Measurements from ENCODE around the gene MS4A2.
"Not testable (repeated sequence)": the region's sequence is repeated elsewhere in the genome, so short reads cannot be mapped to it uniquely, and the experiment has no call there.

Gene MS4A2

DNA sequence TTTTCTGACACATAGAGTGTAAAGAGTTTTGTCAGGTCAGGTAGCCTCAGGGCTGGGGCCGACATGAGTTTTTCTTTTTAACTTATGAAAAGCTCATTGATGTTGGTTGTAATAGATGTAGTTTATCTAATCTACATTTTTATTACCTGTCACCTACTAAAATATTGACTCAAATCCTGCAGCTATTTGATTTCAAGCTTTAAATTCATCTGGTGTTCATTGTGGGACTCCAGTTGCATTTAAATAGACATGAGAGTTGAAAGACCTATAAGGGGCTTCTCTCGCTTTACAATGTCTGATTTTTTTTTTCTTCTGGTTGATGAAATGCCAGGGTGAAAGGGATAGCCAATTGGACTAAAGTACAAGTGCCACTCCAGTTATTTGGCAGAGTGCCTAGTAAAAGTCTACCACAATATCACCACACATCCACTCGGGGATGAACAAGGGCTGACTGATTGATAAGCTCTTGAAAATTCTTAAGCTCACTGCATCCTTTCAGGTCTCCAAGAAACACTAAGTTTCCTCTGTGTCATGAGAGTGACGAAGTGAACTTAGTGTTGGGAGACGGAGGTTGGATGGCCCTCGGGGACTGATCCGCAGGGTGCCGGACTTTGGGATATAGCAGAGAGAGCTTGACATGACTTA is 16.1 kb downstream of the MS4A2 start:
- not testable (repeated sequence) for H3K27me3 ChIP-seq (ENCODE audit: control insufficient read depth in 1 of 2, insufficient read depth in 2 of 2, low read length in 2 of 2); H3K9ac ChIP-seq (ENCODE audit: low read length); H3K4me1 ChIP-seq (ENCODE audit: insufficient read depth, low read length); H3K36me3 ChIP-seq (ENCODE audit: insufficient read depth, low read length); H3K4me3 ChIP-seq (ENCODE audit: low read depth in 1 of 2, low read length in 2 of 2); H3K27ac ChIP-seq (ENCODE audit: low read depth, low read length); H3K9me3 ChIP-seq (ENCODE audit: low read length)

DNA sequence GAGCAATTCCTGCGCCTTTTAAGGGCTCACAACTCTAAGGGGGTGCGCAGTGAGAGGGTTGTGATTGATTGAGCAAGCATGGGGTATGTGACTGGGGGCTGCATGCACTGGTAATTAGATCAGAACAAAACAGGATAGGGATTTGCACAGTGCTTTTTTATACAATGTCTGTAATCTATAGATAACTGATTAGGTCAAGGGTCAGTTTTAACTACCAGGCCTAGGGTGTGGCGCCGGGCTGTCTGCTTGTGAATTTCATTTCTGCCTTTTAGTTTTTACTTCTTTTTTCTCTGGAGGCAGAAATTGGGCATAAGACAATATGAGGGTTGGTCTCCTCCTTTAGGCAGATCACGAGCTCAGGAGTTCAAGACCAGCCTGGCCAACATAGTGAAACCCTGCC is 20.2 kb downstream of the MS4A2 start:
- not testable (repeated sequence) for H3K27me3 ChIP-seq (ENCODE audit: control insufficient read depth in 1 of 2, insufficient read depth in 2 of 2, low read length in 2 of 2); H3K36me3 ChIP-seq (ENCODE audit: insufficient read depth, low read length); H3K27ac ChIP-seq (ENCODE audit: low read depth, low read length); H3K9ac ChIP-seq (ENCODE audit: low read length); H3K4me1 ChIP-seq (ENCODE audit: insufficient read depth, low read length); H3K4me3 ChIP-seq (ENCODE audit: low read depth in 1 of 2, low read length in 2 of 2); H3K9me3 ChIP-seq (ENCODE audit: low read length)

DNA sequence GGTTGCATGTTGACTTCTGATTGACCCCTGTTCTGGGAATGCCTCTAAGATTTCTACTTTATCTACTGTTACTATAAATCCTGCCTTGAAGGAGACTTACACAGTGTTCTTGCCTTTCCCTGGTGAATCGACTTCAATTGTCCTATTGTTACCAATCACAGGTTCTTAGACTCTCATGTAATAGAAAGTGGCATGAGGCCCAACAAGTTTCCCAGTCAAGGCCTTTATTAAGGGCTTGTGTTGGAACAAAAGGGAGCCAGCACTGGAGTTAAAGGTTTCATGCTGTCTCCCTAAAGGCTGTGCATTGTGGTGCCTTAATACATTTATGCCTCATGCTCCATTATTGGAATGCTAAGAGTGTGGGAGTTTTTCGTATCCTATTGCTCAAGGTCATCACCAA is 23.3 kb downstream of the MS4A2 start:
- no peaks in the 10 kb centered on the region for H3K27me3 ChIP-seq (ENCODE audit: control insufficient read depth in 1 of 2, insufficient read depth in 2 of 2, low read length in 2 of 2)
- no peaks in the 10 kb centered on the region for H3K9me3 ChIP-seq (ENCODE audit: low read length)
- H3K4me1 ChIP-seq (ENCODE audit: insufficient read depth, low read length): no peaks in the 10 kb centered on the region
- no peak overlapping the region for H3K27ac ChIP-seq (ENCODE audit: low read depth, low read length)
- H3K36me3 ChIP-seq (ENCODE audit: insufficient read depth, low read length): no peaks in the 10 kb centered on the region
- H3K9ac ChIP-seq (ENCODE audit: low read length): no peak overlapping the region
- H3K4me3 ChIP-seq (ENCODE audit: low read depth in 1 of 2, low read length in 2 of 2): no peak overlapping the region

DNA sequence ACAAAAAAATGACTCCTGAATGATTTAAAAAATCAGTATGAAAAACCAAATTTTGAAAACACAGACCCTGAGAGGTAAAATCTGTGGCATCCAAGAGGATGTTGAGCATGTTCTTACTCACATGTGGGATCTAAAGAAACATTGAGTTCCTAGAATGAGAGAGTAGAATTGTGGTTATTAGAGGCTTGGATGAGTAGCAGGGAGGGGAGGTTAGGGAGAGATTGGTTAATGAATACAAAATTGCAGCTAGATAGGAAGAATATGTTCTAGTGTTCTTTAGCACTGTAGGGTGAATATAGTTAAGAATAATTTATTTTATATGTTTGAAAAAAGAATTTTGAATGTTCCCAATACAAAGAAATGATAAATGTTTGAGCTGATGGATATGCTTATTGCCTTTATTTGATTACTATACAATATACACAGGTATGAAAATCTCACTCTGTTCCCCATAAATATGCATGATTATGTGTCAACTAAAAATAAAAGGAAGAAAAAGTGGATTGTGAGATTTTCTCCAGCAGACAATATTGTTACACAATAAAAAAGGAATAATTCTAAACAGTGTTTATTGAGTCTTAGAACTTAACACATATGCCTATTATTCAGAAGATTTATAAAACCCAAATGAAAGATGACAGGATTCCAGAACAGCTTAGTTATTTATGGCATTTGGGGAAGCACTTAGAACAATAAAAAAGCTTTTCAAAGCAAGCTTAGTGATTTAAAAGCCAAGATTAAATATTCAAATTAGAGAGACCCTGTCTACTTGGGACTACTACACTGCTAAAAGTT is 28.7 kb downstream of the MS4A2 start:
- Histone ChIP-seq H3K27me3 (ENCODE audit: control insufficient read depth in 1 of 2, insufficient read depth in 2 of 2, low read length in 2 of 2) (no peaks in the 10 kb centered on the region), H3K9me3 (ENCODE audit: low read length) (no peaks in the 10 kb centered on the region), H3K4me3 (ENCODE audit: low read depth in 1 of 2, low read length in 2 of 2) (no peak overlapping the region), H3K4me1 (ENCODE audit: insufficient read depth, low read length) (no peaks in the 10 kb centered on the region), H3K9ac (ENCODE audit: low read length) (no peak overlapping the region), H3K27ac (ENCODE audit: low read depth, low read length) (no peak overlapping the region), H3K36me3 (ENCODE audit: insufficient read depth, low read length) (no peaks in the 10 kb centered on the region)

DNA sequence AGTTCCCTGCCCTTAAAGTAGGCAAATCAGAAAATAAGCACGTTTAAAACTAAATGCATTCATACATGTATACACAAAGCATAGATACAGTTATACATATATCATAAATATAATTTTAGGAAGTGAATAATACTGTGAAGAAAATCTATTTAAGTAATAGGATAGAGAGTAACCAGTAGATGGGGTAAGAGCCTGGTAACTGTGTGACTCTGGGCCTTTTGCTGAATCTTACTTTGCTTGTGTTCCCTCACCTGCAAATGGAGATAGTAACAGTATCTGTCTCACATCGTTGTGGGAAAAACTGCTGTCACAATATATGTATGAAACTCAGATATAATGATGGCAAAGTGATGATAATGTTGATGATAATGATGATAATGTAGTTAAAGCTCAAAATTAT is 29.9 kb downstream of the MS4A2 start:
- Histone ChIP-seq H3K9me3 (ENCODE audit: low read length) (no peaks in the 10 kb centered on the region), H3K9ac (ENCODE audit: low read length) (no peak overlapping the region), H3K27me3 (ENCODE audit: control insufficient read depth in 1 of 2, insufficient read depth in 2 of 2, low read length in 2 of 2) (no peaks in the 10 kb centered on the region), H3K36me3 (ENCODE audit: insufficient read depth, low read length) (no peaks in the 10 kb centered on the region), H3K4me3 (ENCODE audit: low read depth in 1 of 2, low read length in 2 of 2) (no peak overlapping the region), H3K27ac (ENCODE audit: low read depth, low read length) (no peak overlapping the region), H3K4me1 (ENCODE audit: insufficient read depth, low read length) (no peaks in the 10 kb centered on the region)

DNA sequence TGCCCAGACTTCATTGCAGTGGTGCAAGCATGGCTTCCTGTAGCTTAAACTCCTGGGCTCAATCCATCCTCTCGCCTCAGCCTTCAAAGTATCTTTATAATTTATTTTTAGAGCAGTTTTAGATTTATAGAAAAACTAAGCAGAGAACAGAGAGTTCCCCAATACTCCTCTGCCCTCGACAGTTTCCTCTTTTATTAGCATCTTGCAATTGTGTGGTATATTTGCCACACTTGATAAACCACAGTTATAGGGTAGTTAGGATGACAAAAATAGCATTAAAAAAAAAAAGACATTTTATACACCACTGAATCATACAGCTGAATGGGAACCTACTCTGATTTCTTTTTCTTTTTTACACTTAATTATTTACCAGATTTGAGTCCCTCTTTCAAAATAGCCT is 31.2 kb downstream of the MS4A2 start:
- H3K4me1 ChIP-seq (ENCODE audit: insufficient read depth, low read length): no peaks in the 10 kb centered on the region
- H3K27ac ChIP-seq (ENCODE audit: low read depth, low read length): no peak overlapping the region
- no peak overlapping the region for H3K9ac ChIP-seq (ENCODE audit: low read length)
- H3K36me3 ChIP-seq (ENCODE audit: insufficient read depth, low read length): no peaks in the 10 kb centered on the region
- H3K4me3 ChIP-seq (ENCODE audit: low read depth in 1 of 2, low read length in 2 of 2): no peak overlapping the region
- no peaks in the 10 kb centered on the region for H3K9me3 ChIP-seq (ENCODE audit: low read length)
- no peaks in the 10 kb centered on the region for H3K27me3 ChIP-seq (ENCODE audit: control insufficient read depth in 1 of 2, insufficient read depth in 2 of 2, low read length in 2 of 2)

DNA sequence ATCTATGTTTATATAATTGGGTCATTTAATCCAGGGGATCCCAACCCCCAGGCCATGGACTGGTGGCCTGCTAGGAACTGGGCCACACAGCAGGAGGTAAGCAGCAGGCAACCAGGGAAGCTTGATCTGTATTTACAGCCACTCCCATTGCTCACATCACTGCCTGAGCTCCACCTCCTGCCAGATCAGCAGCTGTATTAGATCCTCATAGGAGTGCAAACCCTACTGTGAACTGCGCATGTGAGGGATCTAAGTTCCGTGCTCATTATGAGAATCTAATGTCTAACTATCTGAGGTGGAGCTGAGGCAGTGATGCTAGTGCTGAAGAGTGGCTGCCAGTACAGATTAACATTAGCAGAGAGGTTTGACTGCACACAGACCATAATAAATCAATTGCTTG is 32.8 kb downstream of the MS4A2 start:
- no peak overlapping the region for H3K9ac ChIP-seq (ENCODE audit: low read length)
- H3K36me3 ChIP-seq (ENCODE audit: insufficient read depth, low read length): no peaks in the 10 kb centered on the region
- H3K27me3 ChIP-seq (ENCODE audit: control insufficient read depth in 1 of 2, insufficient read depth in 2 of 2, low read length in 2 of 2): no peaks in the 10 kb centered on the region
- H3K4me3 ChIP-seq (ENCODE audit: low read depth in 1 of 2, low read length in 2 of 2): no peak overlapping the region
- no peaks in the 10 kb centered on the region for H3K4me1 ChIP-seq (ENCODE audit: insufficient read depth, low read length)
- H3K27ac ChIP-seq (ENCODE audit: low read depth, low read length): no peak overlapping the region
- H3K9me3 ChIP-seq (ENCODE audit: low read length): no peaks in the 10 kb centered on the region

DNA sequence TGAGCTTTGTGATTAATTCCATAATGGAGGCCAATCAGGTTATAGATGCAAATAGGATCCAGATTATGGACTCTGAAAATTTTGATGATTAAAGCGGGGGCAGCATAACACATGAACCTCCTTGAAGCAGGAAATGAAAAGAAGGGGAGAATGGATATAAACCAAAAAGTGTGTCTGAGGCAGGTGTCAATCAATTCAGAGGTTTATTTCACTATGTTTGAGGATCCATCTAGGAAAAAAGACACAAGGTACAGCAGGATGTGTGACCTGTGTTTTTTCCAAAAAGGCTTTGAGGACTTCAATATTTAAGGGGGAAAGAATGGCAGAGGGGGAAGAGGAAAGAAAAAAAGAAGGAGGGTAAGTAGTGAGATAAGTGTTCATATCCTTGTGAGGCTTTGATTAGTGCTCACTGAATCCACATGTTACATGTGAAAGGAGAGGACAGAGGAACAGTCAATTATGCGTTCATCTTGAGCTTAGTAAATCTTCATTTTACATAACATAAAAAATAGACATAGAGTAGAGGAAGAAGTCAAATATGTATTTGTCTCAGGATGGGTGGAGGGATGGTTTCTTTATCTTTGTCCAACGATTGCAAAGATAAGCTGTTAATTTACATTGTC is 34.1 kb downstream of the MS4A2 start:
- no peak overlapping the region for H3K4me3 ChIP-seq (ENCODE audit: low read depth in 1 of 2, low read length in 2 of 2)
- H3K27me3 ChIP-seq (ENCODE audit: control insufficient read depth in 1 of 2, insufficient read depth in 2 of 2, low read length in 2 of 2): no peaks in the 10 kb centered on the region
- H3K9ac ChIP-seq (ENCODE audit: low read length): no peak overlapping the region
- no peaks in the 10 kb centered on the region for H3K9me3 ChIP-seq (ENCODE audit: low read length)
- H3K36me3 ChIP-seq (ENCODE audit: insufficient read depth, low read length): no peaks in the 10 kb centered on the region
- no peaks in the 10 kb centered on the region for H3K4me1 ChIP-seq (ENCODE audit: insufficient read depth, low read length)
- H3K27ac ChIP-seq (ENCODE audit: low read depth, low read length): no peak overlapping the region

DNA sequence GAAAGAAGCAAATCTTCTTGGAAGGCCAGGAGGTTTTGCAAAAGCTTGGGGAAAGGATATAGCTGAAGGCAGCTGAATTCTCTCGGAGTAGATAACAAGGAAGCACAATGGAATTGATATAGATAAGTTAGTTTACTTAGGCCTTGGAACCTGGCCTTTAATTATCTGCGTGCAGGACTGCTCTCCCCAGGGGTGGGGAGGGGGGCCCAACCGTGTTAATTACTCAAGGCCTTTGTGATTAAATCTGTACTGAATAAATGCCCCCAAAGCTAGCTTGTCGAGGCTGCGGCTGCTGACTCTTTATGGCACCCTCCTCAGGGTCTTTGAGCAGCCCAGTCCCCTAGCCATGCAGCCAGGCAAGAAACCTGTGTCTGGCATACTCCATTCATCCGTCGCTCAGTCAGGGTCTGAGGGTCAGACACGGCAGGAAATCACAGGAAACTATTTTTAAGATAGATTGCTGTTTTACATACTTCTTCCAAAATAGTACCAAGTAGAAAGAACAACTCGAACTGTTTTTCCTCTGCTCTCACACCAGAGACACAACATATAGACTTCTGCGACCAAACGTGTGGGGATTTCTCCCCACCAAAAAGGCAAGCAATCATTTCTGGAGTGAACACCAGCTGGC is 36.5 kb downstream of the MS4A2 start:
- Histone ChIP-seq H3K27ac (ENCODE audit: low read depth, low read length) (no peak overlapping the region), H3K9ac (ENCODE audit: low read length) (no peak overlapping the region), H3K9me3 (ENCODE audit: low read length) (no peaks in the 10 kb centered on the region), H3K27me3 (ENCODE audit: control insufficient read depth in 1 of 2, insufficient read depth in 2 of 2, low read length in 2 of 2) (no peaks in the 10 kb centered on the region), H3K4me1 (ENCODE audit: insufficient read depth, low read length) (no peaks in the 10 kb centered on the region), H3K36me3 (ENCODE audit: insufficient read depth, low read length) (no peaks in the 10 kb centered on the region), H3K4me3 (ENCODE audit: low read depth in 1 of 2, low read length in 2 of 2) (no peak overlapping the region)

DNA sequence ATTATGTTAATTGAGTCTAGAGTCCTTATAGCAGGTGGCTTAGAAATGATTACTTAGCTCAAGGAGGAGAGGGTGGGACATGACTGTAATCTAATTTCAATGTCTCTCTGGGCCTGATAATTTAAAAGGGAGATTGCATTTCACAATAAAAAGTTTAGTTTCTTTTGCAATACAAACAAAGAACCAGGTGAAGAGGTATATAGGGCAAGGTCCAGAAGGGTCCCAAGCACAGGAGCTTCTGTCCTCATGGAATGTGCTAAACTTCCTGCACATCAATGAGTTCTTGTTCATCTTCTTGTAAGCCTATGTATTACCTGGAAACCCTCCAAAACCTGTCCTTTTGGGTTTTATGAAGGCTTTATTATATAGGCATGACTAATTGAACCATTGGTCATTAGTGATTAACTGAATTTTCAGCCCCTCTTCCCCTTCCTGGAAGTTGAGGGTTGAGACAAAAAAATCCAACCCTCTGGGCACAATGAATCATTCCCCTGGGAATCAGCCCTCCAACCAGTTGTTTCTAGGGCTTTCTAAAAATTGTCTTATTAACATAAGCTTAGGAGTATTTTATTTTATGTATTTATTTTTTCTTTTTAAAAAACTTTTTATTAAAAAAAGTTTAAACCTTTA is 37.6 kb downstream of the MS4A2 start:
- no peaks in the 10 kb centered on the region for H3K27me3 ChIP-seq (ENCODE audit: control insufficient read depth in 1 of 2, insufficient read depth in 2 of 2, low read length in 2 of 2)
- no peak overlapping the region for H3K9ac ChIP-seq (ENCODE audit: low read length)
- H3K36me3 ChIP-seq (ENCODE audit: insufficient read depth, low read length): no peaks in the 10 kb centered on the region
- no peaks in the 10 kb centered on the region for H3K4me1 ChIP-seq (ENCODE audit: insufficient read depth, low read length)
- no peaks in the 10 kb centered on the region for H3K9me3 ChIP-seq (ENCODE audit: low read length)
- no peak overlapping the region for H3K27ac ChIP-seq (ENCODE audit: low read depth, low read length)
- no peak overlapping the region for H3K4me3 ChIP-seq (ENCODE audit: low read depth in 1 of 2, low read length in 2 of 2)

DNA sequence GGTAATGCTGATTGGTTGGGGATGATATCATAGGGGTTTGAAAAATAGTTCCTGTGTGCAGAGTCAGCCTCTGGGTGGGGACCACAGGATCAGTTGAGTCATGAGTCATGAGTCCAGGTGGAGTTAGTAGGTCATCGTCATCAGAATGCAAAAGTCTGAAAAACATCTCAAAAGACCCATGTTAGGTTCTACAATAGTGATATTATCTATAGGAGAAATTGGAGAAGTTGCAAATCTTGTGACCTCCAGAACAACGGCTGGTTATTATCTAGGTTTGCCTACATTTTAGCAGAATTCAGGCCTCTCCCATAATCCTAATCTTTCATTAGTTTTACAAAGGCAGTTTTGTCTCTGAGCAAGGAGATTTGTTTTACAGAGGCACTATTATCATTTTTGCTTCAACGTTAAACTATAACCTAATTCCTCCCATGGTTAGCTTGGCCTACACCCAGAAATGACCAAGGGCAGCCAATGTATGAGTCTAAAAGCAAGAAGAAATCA is 38.9 kb downstream of the MS4A2 start:
- H3K27me3 ChIP-seq (ENCODE audit: control insufficient read depth in 1 of 2, insufficient read depth in 2 of 2, low read length in 2 of 2): no peaks in the 10 kb centered on the region
- H3K36me3 ChIP-seq (ENCODE audit: insufficient read depth, low read length): no peaks in the 10 kb centered on the region
- no peaks in the 10 kb centered on the region for H3K4me1 ChIP-seq (ENCODE audit: insufficient read depth, low read length)
- no peak overlapping the region for H3K4me3 ChIP-seq (ENCODE audit: low read depth in 1 of 2, low read length in 2 of 2)
- H3K9ac ChIP-seq (ENCODE audit: low read length): no peak overlapping the region
- no peak overlapping the region for H3K27ac ChIP-seq (ENCODE audit: low read depth, low read length)
- H3K9me3 ChIP-seq (ENCODE audit: low read length): no peaks in the 10 kb centered on the region

All from muscle layer of colon (tissue), 2 donors.